Type B pancreatic cell (in vitro differentiated cells): ENCODE measurements around the gene FBRS. TPM values are rescaled to one million over a fixed set of nuclear protein-coding genes. Genes with fewer than 3 reads are reported as not detected.
"Not testable (repeated sequence)": the region's sequence is repeated elsewhere in the genome, so short reads cannot be mapped to it uniquely, and the experiment has no call there.

Experiments used
- DNase-seq: peaks from one replicate; pipeline ENCODE4 v3.0.0; 2021; ENCODE audit warnings: mixed read lengths; ENCODE audit not compliant: unreplicated experiment; ENCODE audit errors: extremely low spot score
- H3K27ac Mint-ChIP-seq: 2 replicates; pipeline ENCODE4 v1.8.0; 2021; ENCODE audit warnings: mild to moderate bottlenecking, mixed read lengths
- H3K27me3 Mint-ChIP-seq: 2 replicates; pipeline ENCODE4 v1.8.0; 2021; ENCODE audit warnings: mixed read lengths
- H3K36me3 Mint-ChIP-seq: 2 replicates; pipeline ENCODE4 v1.8.0; 2021; ENCODE audit warnings: mixed read lengths
- H3K4me1 Mint-ChIP-seq: one replicate; pipeline ENCODE4 v1.8.0; 2021; ENCODE audit warnings: mixed read lengths; ENCODE audit not compliant: unreplicated experiment
- H3K4me3 Mint-ChIP-seq: 2 replicates; pipeline ENCODE4 v1.8.0; 2021; ENCODE audit warnings: mild to moderate bottlenecking, mixed read lengths
- H3K9me3 Mint-ChIP-seq: 2 replicates; pipeline ENCODE4 v1.8.0; 2021; ENCODE audit warnings: mixed read lengths
- CTCF ChIP-seq: fragments of 200-600 bp; sonication (generic); conservative IDR thresholded peaks from 2 replicates; pipeline ENCODE4 v1.5.0; 2021; ENCODE audit warnings: antibody characterized with exemption, mild to moderate bottlenecking
- total RNA-seq: library from RNA; stranded (reverse); gene quantifications from 2 replicates; pipeline ENCODE4 v1.2.1, GENCODE V29; 2021; ENCODE audit warnings: low replicate concordance

Gene FBRS
- total RNA-seq, 1 donor from 2014 or later = 78.2 TPM

DNA sequence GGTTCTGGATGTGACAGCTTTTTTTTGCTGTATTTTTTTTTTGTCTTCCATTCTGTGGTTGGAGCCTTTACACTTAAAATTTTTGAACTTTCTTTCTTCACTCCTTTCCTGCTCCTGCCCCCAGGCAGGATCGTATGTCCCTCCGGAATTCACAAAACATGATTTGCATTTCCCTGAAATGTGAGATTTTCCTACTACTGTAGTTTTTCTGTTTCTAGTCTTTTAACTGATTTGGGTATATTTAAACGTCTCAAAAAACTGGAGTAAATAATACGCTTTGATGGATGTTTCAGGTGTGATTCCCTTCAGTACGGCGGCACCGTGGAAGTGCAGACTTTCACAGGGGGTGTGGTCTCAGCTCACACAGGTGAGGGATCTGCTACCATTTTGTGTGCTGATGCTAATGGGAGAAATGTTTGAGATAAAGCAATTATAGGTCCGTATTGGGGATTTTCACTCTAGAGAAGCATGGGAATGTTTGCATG, 41.4 kb downstream of the FBRS start:
- no peaks in the 10 kb centered on the region for H3K9me3 Mint-ChIP-seq
- no peaks in the 10 kb centered on the region for H3K27me3 Mint-ChIP-seq

GRCh38 chr16:30700491-30700890, 42.3 kb downstream of the FBRS start:
- Mint-ChIP-seq H3K27me3 (no peaks in the 10 kb centered on the region), H3K36me3 (peaks cover 13% of the 10 kb centered on the region), H3K4me1 (peaks cover 7% of the 10 kb centered on the region), H3K27ac (peak overlapping the region; percentile 100), H3K9me3 (no peaks in the 10 kb centered on the region), H3K4me3 (peak overlapping the region; percentile 100)
- no peak for TF ChIP-seq CTCF
- DNase-seq = no peak

More for the DNA sequence above, 41.4 kb downstream of the FBRS start:
- Mint-ChIP-seq H3K4me1 (peaks cover 7% of the 10 kb centered on the region), H3K27ac (peak overlapping the region; percentile 100), H3K4me3 (peak overlapping the region; percentile 100), H3K36me3 (peaks cover 13% of the 10 kb centered on the region)
- DNase-seq = no peak
- TF ChIP-seq CTCF = no peak

DNA sequence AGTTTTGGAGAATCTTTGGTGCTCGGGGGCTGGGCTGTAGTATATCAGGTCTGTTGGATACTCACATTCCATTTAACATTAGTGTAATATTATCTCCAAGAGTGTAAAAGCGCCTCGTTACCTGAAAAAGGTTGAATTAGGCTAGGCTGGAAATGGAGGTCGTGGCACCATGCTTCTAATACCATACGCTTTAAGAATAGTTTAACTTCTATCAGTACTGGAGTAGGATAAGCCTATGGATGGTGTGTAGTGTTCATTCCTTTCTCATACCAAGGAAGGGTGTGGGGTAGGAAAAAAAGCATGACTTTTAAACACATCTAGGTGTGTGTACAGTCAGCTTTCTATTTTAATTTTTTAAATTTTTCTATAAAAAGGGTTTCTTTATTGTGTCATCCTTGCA, 42.7 kb downstream of the FBRS start:
- Mint-ChIP-seq H3K4me1 (peaks cover 7% of the 10 kb centered on the region), H3K4me3 (peak overlapping the region; percentile 82), H3K9me3 (no peaks in the 10 kb centered on the region), H3K27me3 (no peaks in the 10 kb centered on the region), H3K36me3 (peaks cover 13% of the 10 kb centered on the region), H3K27ac (peak overlapping the region; percentile 95)
- TF ChIP-seq CTCF = no peak
- DNase-seq = no peak

- not testable (repeated sequence) for H3K27ac Mint-ChIP-seq, DNase-seq, H3K27me3 Mint-ChIP-seq, H3K4me3 Mint-ChIP-seq, H3K9me3 Mint-ChIP-seq, H3K4me1 Mint-ChIP-seq
- peaks cover 23% of the 10 kb centered on the region for H3K36me3 Mint-ChIP-seq
These were observed 44.8 kb downstream of the FBRS start for GRCh38 chr16:30703071-30703470.

GRCh38 chr16:30703971-30704370, 45.7 kb downstream of the FBRS start:
- DNase-seq = no peak
- no peak for TF ChIP-seq CTCF
- Mint-ChIP-seq H3K27me3 (no peaks in the 10 kb centered on the region), H3K4me3 (no peak overlapping the region), H3K4me1 (peaks cover 7% of the 10 kb centered on the region), H3K36me3 (peaks cover 23% of the 10 kb centered on the region), H3K9me3 (no peaks in the 10 kb centered on the region), H3K27ac (no peak overlapping the region)

GRCh38 chr16:30706046-30706445, 47.8 kb downstream of the FBRS start:
- TF ChIP-seq CTCF = no peak

More at GRCh38 chr16:30706046-30706445, 47.8 kb downstream of the FBRS start:
- no peaks in the 10 kb centered on the region for H3K9me3 Mint-ChIP-seq
- no peak overlapping the region for H3K27ac Mint-ChIP-seq
- H3K4me1 Mint-ChIP-seq = no peaks in the 10 kb centered on the region
- no peaks in the 10 kb centered on the region for H3K27me3 Mint-ChIP-seq
- no peak for DNase-seq
- peaks cover 37% of the 10 kb centered on the region for H3K36me3 Mint-ChIP-seq
- no peak overlapping the region for H3K4me3 Mint-ChIP-seq
